Activated CD4-positive, CD25-positive, alpha-beta regulatory T cell treated with anti-CD3 and anti-CD28 coated beads, Interleukin-2, amount 50 U/mL, for 16 hours (primary cell): ENCODE results near the gene SLC25A41.
"Not testable (repeated sequence)": the region's sequence is repeated elsewhere in the genome, so short reads cannot be mapped to it uniquely, and the experiment has no call there.

ENCODE experiments used
- DNase-seq: peaks from one replicate; pipeline ENCODE4 v3.0.0-alpha.2; 2020; ENCODE audit warnings: low read depth, low spot score

Gene SLC25A41

GRCh38 chr19:6428692-6429418 is 4.7 kb downstream of the SLC25A41 start:
- not testable (repeated sequence) for DNase-seq

- no peak for DNase-seq
Observed at GRCh38 chr19:6427131-6427530, 6.4 kb downstream of the SLC25A41 start.

DNA sequence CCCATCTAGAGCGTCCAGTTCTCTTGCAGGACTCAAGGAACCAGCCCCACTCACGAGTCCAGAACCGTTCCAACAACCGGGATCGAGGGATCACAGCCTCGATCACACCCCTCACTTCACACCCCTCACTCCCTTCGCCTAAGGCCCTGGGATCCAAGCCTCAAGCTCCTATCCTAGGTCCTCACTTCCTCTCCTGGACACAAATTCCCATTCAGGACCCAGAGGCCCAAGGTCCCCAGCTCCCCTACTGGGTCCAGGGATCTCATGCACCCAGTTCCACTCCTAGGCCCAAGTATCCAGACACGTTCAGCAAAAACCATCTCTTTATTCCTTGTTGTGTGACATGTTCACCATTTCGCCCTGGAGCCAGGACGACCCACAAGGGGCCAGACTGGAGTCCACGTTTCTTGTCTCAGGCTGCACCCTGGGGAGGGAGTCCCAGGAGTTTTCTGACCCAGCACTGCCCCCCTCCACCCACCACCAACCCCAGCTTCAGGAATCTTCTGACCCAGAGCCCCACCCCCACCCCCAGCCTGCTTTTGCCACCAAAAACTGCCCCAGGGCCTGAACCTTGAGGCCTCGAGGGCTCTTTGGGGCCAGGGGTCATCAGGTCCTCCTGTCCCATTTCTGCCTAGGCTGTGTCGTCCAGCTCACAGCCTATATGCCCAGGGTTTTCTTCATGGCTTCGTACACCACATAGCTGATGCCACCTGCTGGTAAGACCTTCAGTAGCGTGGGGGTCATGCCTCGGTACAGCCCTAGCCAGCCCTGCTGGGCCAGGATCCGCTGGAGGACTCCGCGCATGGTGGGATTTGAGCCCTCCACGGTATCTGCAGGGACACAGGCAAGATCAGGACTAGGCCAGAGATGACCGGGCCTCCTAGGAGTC is 7.6 kb downstream of the SLC25A41 start:
- no peak for DNase-seq

DNA sequence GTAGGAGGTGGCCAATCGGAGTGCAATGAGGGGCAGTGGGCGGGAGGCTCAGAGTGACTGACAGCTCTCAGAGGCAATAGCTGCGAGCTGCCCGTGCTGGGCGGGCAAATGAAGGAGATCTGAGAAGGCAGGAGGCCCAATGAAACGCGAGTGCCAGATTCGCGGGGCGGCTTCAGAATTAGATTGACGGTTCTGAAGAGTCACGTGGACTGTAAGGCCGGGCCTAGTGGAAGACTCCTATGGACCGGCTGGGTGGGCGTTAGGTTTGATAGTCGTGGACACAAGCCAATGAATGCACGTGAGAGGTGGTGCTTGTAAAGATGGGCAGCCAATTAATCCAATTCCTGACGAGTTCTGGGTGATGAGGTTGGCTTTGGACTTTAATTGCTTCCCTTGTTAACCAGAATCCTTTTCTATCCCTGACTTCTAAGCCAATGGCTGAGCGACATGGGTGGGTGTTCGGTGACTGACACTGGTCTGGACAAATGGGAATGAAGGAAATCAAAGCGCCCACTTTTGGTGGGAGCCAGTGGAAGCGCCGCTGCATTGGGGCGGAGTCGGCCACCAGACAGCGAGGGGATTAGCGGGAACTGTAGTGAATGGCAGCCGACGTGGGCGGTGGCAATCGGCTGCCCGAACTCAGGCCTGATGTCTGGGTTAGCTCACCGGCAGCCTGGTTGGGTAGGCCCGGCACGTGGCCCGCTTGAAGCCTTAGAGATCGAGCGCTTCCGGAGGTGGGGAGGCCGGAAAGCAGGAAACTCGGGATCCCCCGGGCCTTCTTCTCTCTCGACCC is 8.4 kb downstream of the SLC25A41 start:
- peak; percentile 98 for DNase-seq

DNA sequence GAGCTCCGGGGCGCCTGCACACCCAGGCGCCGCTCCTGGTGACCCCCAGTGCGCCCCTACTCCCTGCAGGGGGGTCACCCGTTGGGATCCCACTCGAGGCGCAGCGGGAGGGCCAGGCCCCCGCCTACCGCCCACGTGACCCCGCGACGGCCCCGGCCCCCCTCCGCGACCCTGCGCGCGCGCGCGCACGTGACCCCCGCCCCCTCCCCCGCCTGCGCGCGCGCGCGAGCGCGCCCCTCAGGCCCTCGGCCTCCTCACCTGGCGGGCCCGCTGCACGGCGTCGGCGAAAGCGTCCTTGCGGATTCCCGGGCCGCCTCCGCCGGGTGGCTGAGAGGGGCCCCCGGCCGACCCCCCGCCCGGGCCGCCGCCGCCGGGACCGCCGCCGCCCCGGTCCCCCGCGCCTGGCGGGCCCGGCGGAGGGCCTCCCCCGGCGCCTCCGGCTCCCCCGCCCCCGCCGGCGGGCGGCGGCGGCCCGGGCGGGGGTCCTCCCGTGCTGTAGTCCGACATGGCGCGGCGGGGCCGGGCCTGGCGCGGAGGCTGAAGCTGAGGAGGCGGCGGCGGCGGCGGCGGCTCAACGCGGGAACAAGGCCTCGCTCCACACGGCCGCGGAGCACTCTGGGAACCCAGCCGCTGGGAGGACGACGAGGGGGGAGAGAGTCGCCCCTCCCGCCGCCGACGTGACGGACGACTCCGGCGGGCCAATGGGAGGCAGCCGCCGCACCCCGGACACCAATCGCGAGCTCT is 9.2 kb downstream of the SLC25A41 start, which contains the start of gene KHSRP:
Gene KHSRP, minus strand, starts transcription at position 617 of the 744 bp plus-strand sequence. Its CDS starts 110 bp downstream, at position 507.
- DNase-seq, result no peak

DNA sequence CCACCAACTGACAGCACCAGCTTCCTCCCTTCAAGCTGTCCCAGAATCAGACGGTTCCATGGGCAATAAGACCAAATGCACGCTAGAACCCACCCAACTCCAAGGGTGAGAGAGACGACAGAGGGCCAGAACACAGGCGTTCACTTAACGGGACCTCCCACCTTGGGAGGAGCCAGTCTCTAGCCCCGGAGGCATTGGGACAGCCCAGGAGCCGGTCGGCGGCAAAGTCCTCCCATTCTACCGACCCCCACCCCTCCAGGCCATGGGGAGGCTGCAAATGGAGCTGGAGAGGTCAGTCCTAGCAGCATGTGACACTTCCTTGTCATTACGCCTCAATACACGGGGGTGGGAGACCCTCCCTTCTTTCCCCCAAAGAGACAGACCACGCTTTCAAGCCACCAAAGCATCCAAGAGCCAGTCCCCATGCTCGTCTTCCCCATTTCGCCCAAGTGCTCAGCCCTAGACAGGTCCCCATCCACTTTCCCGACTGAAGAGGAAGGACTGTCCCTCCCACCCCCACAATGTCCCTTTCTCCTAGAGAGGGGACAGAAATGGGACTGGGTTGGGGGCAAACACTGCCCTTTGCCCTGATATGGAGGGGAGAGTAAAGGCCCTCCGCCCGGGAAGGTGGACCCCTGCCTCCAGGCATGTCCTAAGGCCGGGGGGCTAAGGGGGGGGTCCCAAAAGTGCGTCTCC is 9.9 kb downstream of the SLC25A41 start:
- no peak for DNase-seq

DNA sequence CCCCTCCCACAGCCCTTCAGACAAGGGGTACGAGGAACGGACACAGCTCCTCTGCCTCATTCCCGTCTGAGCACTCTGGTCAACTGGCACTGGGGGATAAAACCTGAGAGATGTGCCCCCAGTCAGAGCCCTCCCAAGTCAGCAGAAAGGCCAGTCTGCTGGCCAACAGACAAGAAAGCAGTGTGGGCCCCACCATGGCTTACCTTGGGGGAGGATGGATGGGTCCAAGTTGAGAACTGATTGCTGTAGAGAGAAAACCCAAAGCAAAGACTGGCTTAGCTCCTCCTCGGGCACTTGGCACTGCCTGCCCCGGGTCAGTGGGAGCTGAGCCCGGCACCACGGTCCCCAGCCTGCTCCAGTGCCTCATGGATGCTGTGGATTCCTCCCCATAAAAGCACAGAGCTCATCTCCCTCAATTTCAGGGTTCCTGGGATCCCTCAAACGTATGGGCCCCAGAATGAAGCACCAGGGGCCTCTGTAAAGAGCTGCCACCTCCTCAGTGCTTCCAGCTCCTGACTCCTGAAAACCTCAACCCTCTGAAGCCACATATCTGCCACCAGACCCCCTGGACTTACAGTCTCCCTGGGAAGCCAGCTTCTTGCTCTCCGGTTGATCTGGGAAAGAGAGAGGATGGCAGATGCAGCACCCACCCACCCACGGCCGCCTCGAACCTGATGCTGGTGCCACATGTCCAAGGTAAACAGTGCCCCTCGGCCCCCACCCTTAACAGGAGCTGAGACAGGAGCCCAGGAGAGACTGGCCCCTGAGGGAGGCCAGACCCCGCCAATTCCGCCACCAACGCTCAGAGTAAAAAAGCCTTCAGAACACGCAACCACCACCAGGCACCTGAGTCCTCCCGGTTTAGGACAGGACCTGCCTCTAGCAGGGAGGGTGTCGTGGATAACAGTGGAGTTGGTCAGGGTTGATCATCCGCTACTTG is 12.2 kb downstream of the SLC25A41 start:
- DNase-seq, result no peak

DNA sequence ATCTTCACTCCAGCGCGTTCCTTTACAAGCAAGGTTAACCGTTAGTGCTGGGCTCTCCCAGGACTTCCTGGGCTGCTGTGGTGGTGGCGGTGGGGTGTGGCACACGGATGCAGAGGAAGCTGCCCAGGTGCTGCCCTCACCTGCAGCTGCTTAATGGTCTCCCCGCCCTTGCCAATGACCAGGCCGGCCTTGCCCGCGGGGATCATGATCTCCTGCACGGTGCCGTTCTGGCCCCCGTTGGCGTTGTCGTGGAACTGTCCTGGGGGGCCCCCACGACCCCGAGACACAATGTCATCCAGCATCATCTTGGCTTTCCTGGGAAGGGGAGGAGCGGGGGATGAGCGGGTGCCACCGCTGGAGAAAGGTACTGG is 15.0 kb downstream of the SLC25A41 start:
- no peak for DNase-seq

DNA sequence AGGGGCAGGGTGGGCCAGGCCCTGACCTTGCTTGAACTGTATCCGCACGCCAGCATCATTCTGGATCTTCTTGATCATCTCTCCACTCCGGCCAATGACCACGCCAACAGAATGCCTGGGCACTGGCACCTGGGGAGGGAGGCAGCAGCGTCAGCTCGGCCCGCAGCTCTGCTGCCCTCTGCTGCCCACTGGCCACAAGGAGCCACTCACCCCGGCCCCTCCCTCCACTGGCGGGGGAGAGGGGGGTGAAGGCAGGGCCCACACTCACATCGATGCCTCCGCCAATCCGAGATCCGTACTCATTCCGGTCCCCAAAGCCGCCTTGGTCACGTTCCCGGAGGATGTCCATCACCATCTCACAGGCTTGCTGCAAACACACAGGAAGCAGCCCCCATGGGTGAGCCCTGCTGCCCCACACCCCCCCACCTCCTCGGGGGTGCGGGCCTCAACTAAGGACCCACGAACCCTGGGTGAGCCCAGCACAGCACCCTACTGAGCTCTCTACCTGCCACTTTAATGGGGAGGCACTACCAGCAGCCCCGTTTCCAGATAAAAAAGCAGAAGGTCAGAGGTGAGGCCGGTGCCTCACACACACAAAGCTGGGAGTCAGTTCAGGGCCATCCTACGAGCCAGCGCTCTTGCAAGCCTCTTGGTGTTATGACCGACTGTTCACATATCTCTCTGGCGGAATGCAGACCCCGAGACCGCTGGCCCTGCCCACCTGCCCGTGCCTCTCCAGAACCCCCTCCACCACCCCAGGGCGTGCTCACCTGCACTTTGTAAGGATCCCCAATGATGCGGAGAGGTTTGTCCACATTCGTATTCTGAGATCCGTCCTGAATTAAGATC is 15.6 kb downstream of the SLC25A41 start:
- no peak for DNase-seq

- no peak for DNase-seq
Observed at GRCh38 chr19:6416658-6417405, 16.7 kb downstream of the SLC25A41 start.

DNA sequence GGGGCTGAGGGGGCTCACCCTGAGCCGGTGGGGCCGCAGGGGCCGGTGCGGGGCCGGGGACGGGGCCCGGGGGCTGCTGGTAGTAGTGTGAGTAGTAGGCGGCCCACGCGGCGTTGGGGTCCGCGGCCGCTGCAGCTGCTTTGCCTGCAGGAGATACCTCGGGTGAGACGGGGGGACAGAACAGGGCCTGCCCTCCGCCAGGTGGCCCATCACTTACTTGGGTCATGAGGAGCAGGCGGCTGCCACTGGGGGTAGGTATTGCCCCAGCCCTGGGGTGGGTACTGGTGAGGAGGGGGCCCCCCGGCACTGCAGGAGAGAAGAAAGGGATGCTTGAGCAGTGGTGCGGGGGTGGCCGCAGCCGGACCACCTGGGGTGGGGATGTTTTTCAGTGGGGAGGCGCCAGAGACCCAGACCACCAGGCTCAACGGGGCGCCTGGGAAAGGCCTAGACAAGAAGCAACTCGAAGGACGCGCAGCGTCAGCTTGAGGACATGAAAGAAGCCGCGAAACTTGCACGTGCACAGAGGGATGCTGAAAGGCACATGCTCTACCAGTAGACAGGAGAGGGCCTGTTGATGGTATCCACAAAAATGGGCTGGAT is 17.9 kb downstream of the SLC25A41 start:
- DNase-seq, result no peak

- no peak for DNase-seq
Observed at GRCh38 chr19:6414793-6415590, 18.6 kb downstream of the SLC25A41 start.

- no peak for DNase-seq
Observed at GRCh38 chr19:6413721-6414643, 19.6 kb downstream of the SLC25A41 start.

DNA sequence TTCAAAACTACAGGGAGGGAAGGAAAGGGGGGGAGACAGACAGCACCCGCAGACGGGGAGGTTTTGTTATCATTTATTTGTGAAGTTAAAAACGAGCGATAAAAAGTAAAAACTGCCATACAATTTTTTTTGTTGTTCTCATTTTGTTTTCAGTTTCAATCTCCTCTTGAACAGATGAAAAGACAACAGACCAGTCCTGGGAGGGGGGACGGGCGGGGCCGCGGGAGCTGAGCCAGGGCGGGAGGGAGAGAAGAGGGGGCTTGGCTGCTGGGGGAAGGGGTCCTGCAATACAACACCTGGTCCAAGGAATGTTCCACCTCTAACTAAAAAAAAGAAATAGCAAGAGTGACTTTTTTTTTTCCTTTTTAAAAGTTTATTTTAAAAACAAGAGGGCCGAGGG is 20.3 kb downstream of the SLC25A41 start:
- DNase-seq, result no peak

DNA sequence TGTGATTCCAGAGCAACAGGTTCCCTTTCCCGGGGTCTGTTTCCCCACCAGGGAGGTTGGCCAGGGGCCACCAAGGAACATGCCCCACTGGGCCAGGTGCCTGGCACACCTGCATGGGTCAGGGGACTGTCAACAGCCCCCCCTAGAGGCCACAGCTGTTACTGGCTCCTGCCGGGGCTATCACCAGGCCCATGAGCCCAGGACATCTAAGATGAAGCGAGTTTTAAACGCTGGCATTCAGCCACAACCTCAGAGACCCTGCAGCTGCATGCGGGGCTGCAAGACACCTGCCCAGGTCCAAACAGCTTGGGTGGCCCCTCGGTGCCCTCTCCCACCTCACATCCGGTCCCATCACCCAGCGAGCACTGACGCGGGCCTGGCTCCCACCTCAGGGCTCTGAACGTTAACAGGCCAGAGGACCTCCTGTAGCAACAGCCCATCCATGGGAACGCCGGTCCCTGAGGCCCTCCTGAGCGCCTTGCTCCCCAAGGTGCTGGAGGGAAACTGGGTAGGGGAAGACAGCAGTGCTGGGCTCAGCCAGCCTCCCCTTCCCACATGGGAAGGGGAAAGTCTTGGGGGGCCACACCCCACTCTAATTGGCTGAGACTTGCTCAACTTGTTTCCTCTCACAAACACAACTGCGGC is 21.0 kb downstream of the SLC25A41 start:
- DNase-seq, result no peak
